ENCODE data around the gene LCOR. TPM values are rescaled to one million over a fixed set of nuclear protein-coding genes. Genes with fewer than 3 reads are reported as not detected.

LCOR gene
- total RNA-seq, 4 donors from 2014 or later, result 22.3 to 220 (median 38.5) TPM

- Histone ChIP-seq H3K4me3 (no peak overlapping the region), H3K9me3 (no peaks in the 10 kb centered on the region), H3K36me3 (no peaks in the 10 kb centered on the region), H3K27me3 (no peaks in the 10 kb centered on the region), H3K4me1 (peaks cover 6 to 68% (median 15%) of the 10 kb centered on the region in 3 donors), H3K27ac (peak overlapping the region in 2 of 4 donors; percentile 61 to 65)
- TF ChIP-seq POLR2A (IDR thresholded peaks at IDR 0.05) (no peak), CTCF (IDR thresholded peaks at IDR 0.05) (no peak), POLR2AphosphoS5 (IDR thresholded peaks at IDR 0.05) (no peak), EP300 (IDR thresholded peaks at IDR 0.05) (no peak)
- ATAC-seq, result no peak
- WGBS, 2 donors (ENCODE audit: low coverage in 1 of 2), result 91 to 95% methylated on average over 4 to 5 of the region's 5 CpGs
These were observed 18.0 kb downstream of the LCOR start for GRCh38 chr10:96850113-96850512.

GRCh38 chr10:96850825-96851224 is 18.7 kb downstream of the LCOR start:
- H3K4me1 ChIP-seq, result peaks cover 6 to 67% (median 15%) of the 10 kb centered on the region in 3 donors
- WGBS, 2 donors (ENCODE audit: low coverage in 1 of 2), result 31 to 63% methylated on average over 2 to 3 of the region's 3 CpGs
- TF ChIP-seq EP300 (IDR thresholded peaks at IDR 0.05) (no peak), POLR2A (IDR thresholded peaks at IDR 0.05) (no peak), POLR2AphosphoS5 (IDR thresholded peaks at IDR 0.05) (peak; percentile 87)
- H3K4me3 ChIP-seq, result no peak overlapping the region
- H3K9me3 ChIP-seq, result no peaks in the 10 kb centered on the region
- no peaks in the 10 kb centered on the region for H3K36me3 ChIP-seq
- peak overlapping the region in 3 of 4 donors; percentile 61 to 76 (median 65) for H3K27ac ChIP-seq
- H3K27me3 ChIP-seq, result no peaks in the 10 kb centered on the region
- ATAC-seq, result peak; percentile 94

GRCh38 chr10:96851281-96851680 is 19.2 kb downstream of the LCOR start:
- Histone ChIP-seq H3K27me3 (no peaks in the 10 kb centered on the region), H3K27ac (peak overlapping the region in 3 of 4 donors; percentile 61 to 76 (median 65)), H3K9me3 (no peaks in the 10 kb centered on the region), H3K4me3 (no peak overlapping the region), H3K36me3 (no peaks in the 10 kb centered on the region), H3K4me1 (peaks cover 6 to 70% (median 15%) of the 10 kb centered on the region in 3 donors)
- no peak for TF ChIP-seq POLR2AphosphoS5 (IDR thresholded peaks at IDR 0.05)
- TF ChIP-seq EP300 (IDR thresholded peaks at IDR 0.05), result no peak
- TF ChIP-seq CTCF (IDR thresholded peaks at IDR 0.05), result no peak
- no peak for TF ChIP-seq POLR2A (IDR thresholded peaks at IDR 0.05)
- 26 to 40% methylated on average over 6 of the region's 6 CpGs for WGBS, 2 donors (ENCODE audit: low coverage in 1 of 2)
- no peak for ATAC-seq

- H3K36me3 ChIP-seq, result no peaks in the 10 kb centered on the region
- peaks cover 0 to 66% (median 8%) of the 10 kb centered on the region in 3 donors for H3K4me1 ChIP-seq
- no peaks in the 10 kb centered on the region for H3K9me3 ChIP-seq
- no peaks in the 10 kb centered on the region for H3K27me3 ChIP-seq
- H3K4me3 ChIP-seq, result no peak overlapping the region
- no peak overlapping the region for H3K27ac ChIP-seq
- TF ChIP-seq CTCF (IDR thresholded peaks at IDR 0.05), result no peak
- TF ChIP-seq POLR2AphosphoS5 (IDR thresholded peaks at IDR 0.05), result no peak
- TF ChIP-seq EP300 (IDR thresholded peaks at IDR 0.05), result no peak
- TF ChIP-seq POLR2A (IDR thresholded peaks at IDR 0.05), result no peak
- ATAC-seq, result no peak
- WGBS, 2 donors (ENCODE audit: low coverage in 1 of 2), result 83% methylated on average over 1 of the region's 3 CpGs; no CpG with 5 or more reads in 1 of the 2 donors
These were observed 24.2 kb downstream of the LCOR start for GRCh38 chr10:96856317-96856716.

GRCh38 chr10:96857301-96858012 is 25.4 kb downstream of the LCOR start:
- Histone ChIP-seq H3K27ac (no peak overlapping the region), H3K9me3 (no peaks in the 10 kb centered on the region), H3K27me3 (no peaks in the 10 kb centered on the region), H3K4me1 (peaks cover 0 to 55% (median 1%) of the 10 kb centered on the region in 3 donors), H3K4me3 (no peak overlapping the region), H3K36me3 (no peaks in the 10 kb centered on the region)
- ATAC-seq, result no peak
- 82 to 88% methylated on average over 4 of the region's 4 CpGs for WGBS, 2 donors (ENCODE audit: low coverage in 1 of 2)
- TF ChIP-seq POLR2A (IDR thresholded peaks at IDR 0.05), result no peak
- no peak for TF ChIP-seq POLR2AphosphoS5 (IDR thresholded peaks at IDR 0.05)
- TF ChIP-seq EP300 (IDR thresholded peaks at IDR 0.05), result no peak
- TF ChIP-seq CTCF (IDR thresholded peaks at IDR 0.05), result no peak
